Spleen (tissue), 7 donors: ENCODE results near the gene RAB35.

Experiments
- POLR2AphosphoS5 ChIP-seq, 3 donors: sonication (generic); formaldehyde crosslinking; IDR thresholded peaks; one replicate each; pipeline ENCODE4 v1.5.1; 2017; ENCODE audit warnings: antibody characterized with exemption in 3 of 3
- TF ChIP-seq, protein P1 (sequence below), 11 experiments: fragments of 200-600 bp in 7 of 11; fragments of 450-650 bp in 4 of 11; sonication (generic) in 4 of 11; IDR thresholded peaks in 8 of 11; conservative IDR thresholded peaks in 3 of 11; 1 replicate in 7 of 11; 2 replicates in 4 of 11; pipeline versions ENCODE4 v1.4.0 to v1.8.0; 2016 to 2021; ENCODE audit warnings: antibody characterized with exemption in 11 of 11, inconsistent platforms in 4 of 11, mild to moderate bottlenecking in 1 of 11
- donor health status: DM: no; HTN: no; CAD: no; lungs with moderate emphysema.
- donor health status: DM: no; HTN: no; CAD: no.
- donor health status: DM: no; HTN: no; CAD: no.

DNA sequence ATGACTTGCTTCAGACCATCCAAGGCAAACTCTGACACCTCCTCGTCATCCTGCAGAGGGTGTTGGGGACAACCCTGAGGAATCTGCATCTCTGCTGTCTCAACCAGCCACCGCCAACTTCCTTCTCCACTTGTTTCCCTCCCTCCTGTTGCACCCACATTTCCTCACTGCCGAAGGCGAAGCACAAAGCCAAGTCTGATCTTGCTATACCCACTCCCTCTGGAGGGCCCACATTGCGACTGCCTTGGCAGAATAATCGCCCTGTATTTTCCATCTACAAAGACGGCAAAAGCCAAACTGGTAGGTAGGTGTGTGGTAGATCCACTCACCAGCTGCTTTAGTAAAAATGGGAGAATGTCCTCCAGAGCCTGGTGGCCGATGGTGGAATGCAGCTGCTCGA lies 21.8 kb upstream of the RAB35 start:
- TF ChIP-seq, protein P1, sequence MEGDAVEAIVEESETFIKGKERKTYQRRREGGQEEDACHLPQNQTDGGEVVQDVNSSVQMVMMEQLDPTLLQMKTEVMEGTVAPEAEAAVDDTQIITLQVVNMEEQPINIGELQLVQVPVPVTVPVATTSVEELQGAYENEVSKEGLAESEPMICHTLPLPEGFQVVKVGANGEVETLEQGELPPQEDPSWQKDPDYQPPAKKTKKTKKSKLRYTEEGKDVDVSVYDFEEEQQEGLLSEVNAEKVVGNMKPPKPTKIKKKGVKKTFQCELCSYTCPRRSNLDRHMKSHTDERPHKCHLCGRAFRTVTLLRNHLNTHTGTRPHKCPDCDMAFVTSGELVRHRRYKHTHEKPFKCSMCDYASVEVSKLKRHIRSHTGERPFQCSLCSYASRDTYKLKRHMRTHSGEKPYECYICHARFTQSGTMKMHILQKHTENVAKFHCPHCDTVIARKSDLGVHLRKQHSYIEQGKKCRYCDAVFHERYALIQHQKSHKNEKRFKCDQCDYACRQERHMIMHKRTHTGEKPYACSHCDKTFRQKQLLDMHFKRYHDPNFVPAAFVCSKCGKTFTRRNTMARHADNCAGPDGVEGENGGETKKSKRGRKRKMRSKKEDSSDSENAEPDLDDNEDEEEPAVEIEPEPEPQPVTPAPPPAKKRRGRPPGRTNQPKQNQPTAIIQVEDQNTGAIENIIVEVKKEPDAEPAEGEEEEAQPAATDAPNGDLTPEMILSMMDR (IDR thresholded peaks at IDR 0.05 in 8 of 11, conservative IDR thresholded peaks at IDR 0.05 in 3 of 11) = no peak
- TF ChIP-seq POLR2AphosphoS5 (IDR thresholded peaks at IDR 0.05) = no peak
